ENCODE measurements around the gene KCNC2.
A peak's percentile ranks its signal among the peaks of the same experiment; 100 is the strongest.

KCNC2 gene

DNA sequence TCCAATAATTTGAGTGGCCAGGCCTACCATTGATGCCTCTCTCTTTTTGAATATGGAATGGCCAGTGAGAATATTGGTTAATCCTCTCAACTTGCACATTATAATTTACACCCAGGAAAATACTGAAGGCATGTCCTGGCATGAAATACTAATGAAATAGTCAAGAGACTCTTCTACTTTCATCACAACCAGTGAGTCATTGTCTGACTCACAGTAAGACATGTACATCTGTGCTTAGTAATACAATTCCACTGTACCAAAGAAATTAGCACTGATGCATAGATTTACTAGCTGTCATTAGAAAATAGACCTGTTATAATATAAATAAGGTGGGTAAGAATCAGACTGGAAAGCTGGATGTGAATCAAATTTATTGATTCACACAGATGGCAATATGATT lies 31.6 kb downstream of the KCNC2 start:
- TF ChIP-seq, protein P1, sequence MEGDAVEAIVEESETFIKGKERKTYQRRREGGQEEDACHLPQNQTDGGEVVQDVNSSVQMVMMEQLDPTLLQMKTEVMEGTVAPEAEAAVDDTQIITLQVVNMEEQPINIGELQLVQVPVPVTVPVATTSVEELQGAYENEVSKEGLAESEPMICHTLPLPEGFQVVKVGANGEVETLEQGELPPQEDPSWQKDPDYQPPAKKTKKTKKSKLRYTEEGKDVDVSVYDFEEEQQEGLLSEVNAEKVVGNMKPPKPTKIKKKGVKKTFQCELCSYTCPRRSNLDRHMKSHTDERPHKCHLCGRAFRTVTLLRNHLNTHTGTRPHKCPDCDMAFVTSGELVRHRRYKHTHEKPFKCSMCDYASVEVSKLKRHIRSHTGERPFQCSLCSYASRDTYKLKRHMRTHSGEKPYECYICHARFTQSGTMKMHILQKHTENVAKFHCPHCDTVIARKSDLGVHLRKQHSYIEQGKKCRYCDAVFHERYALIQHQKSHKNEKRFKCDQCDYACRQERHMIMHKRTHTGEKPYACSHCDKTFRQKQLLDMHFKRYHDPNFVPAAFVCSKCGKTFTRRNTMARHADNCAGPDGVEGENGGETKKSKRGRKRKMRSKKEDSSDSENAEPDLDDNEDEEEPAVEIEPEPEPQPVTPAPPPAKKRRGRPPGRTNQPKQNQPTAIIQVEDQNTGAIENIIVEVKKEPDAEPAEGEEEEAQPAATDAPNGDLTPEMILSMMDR (IDR thresholded peaks at IDR 0.05; ENCODE audit: control insufficient read depth, insufficient read depth, low read depth, low read length, missing control alignments) = no peak
- DNase-seq (ENCODE audit: low read depth) = peak; percentile 60

DNA sequence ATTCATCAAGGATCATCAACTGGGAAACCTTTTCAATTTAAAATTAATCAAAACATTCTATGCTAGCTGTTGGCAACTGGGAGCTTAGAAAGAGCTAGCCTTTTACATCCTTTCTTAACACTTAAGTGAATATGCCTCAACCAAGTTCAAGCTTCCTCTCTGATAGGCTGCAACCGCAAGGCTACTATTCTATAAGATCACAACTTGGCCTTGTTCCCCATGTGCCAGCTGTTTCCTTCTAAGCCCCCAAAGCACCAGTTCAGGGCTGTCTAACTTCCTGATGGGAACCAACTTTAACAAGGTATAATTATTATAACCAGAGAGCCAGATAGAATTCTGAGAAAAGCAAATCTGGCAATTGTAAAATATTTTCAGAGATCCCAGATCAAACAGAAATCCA lies 37.0 kb downstream of the KCNC2 start:
- TF ChIP-seq, protein P1 (IDR thresholded peaks at IDR 0.05; ENCODE audit: control insufficient read depth, insufficient read depth, low read depth, low read length, missing control alignments) = no peak
- DNase-seq (ENCODE audit: low read depth) = no peak

More for the DNA sequence above, 31.6 kb downstream of the KCNC2 start:
- no peak overlapping the region for H3K4me3 ChIP-seq (ENCODE audit: control insufficient read depth, low read depth, low read length)

DNA sequence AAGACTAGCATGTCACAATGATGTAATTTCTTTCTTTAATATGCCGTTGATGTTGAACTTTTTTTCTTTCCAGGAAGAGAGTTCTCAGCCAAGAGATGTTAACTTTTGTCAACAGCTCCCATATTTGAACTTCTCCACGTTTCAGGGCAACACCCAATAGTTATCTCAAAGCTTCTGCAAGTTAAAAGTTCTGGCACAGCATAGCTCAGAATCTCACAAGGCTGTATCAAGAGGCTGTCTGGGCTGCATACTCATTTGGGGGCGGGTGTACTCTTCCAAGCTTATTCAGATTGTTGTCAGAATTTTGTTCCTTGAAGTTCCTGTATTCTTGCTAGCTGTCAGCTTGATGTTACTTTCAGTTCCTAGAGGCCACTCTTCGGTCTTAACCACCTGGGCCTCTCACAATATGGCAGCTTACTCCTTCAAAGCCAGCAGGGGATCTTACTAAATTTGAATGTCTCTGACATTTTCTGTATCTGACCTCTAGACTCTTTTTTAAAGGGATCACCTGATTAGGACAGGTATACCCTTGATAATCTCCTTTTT lies 38.9 kb downstream of the KCNC2 start:
- no peak overlapping the region for H3K4me3 ChIP-seq (ENCODE audit: control insufficient read depth, low read depth, low read length)
- TF ChIP-seq, protein P1 (IDR thresholded peaks at IDR 0.05; ENCODE audit: control insufficient read depth, insufficient read depth, low read depth, low read length, missing control alignments) = no peak
- DNase-seq (ENCODE audit: low read depth) = no peak

More for the DNA sequence above, 37.0 kb downstream of the KCNC2 start:
- no peak overlapping the region for H3K4me3 ChIP-seq (ENCODE audit: control insufficient read depth, low read depth, low read length)

DNA sequence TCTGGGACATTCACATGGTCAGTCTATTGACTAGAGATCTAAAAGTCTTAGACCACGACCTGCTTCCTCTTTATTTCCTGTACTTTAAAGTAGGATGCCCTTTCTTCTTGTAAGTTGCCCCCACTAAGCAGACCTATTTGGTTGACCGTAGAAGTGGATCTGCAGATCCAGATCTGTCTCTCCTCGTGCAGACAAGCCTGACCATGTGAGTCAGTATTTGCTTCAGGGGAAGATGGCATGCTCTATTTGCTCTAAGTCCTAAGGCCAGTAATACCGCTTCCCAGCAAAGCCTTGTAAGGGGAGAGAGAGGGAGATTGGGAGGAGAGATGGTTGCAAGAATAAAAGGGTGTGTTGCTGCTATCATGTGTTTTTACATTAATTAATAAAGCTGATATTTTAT lies 46.8 kb downstream of the KCNC2 start:
- H3K4me3 ChIP-seq (ENCODE audit: control insufficient read depth, low read depth, low read length) = no peak overlapping the region
- TF ChIP-seq, protein P1 (IDR thresholded peaks at IDR 0.05; ENCODE audit: control insufficient read depth, insufficient read depth, low read depth, low read length, missing control alignments) = no peak
- DNase-seq (ENCODE audit: low read depth) = no peak

DNA sequence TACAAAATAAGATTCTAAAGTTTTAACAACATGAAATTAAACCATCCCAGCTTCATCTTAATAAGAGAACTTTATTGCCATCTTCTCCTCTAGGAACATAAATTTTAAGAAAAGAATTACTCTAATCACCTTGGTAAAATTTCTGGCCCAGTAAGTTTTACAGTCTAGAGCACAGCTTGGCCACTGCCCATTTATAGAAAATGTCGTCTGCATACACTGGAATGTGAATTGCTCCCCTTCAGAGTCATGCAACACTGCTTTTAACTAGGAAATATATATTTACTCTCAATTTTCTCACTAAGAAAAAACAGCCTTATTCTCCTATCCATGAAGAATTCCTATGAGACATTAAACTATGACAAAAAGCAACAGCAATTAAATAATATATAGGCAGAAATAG lies 48.2 kb downstream of the KCNC2 start:
- TF ChIP-seq, protein P1 (IDR thresholded peaks at IDR 0.05; ENCODE audit: control insufficient read depth, insufficient read depth, low read depth, low read length, missing control alignments) = no peak
- DNase-seq (ENCODE audit: low read depth) = no peak
- no peak overlapping the region for H3K4me3 ChIP-seq (ENCODE audit: control insufficient read depth, low read depth, low read length)

DNA sequence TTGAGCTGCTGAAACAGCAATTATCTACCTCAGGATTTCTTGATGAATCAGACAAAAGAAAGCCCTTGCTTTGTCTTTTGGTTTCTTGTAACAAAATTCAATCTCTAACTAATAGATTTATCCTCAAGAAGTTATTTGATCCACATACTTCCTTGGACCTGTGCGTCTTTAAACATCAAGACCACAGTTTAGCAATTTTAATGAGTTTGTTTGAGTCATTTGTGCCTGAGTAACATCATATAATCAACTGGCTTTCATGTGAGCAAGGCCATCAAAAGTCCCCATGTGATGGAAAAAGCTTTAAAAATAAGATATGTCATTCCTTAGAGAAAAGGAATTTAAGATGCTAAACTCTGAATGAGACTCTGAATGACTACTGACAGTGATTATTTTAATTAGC lies 52.3 kb downstream of the KCNC2 start:
- TF ChIP-seq, protein P1 (IDR thresholded peaks at IDR 0.05; ENCODE audit: control insufficient read depth, insufficient read depth, low read depth, low read length, missing control alignments) = no peak
- no peak for DNase-seq (ENCODE audit: low read depth)
- no peak overlapping the region for H3K4me3 ChIP-seq (ENCODE audit: control insufficient read depth, low read depth, low read length)

DNA sequence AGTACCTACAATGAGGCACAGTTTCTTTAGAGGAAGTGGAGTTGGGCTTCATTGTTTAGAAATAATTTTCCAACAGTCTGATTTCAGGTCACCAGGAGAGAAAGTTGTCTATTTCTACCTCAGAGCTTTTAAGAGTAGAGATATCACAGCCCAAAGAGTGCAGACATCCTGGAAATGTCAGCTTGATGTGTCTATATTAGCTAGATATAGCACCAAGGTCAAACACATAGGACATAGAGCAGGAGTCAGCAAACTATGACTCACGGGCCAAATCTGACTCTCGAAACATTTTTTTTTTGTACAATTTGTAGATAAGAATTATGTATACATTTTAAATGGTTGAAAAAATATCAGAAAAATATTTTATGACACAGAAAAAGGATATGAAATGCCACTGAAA lies 53.7 kb downstream of the KCNC2 start:
- no peak for DNase-seq (ENCODE audit: low read depth)
- TF ChIP-seq, protein P1 (IDR thresholded peaks at IDR 0.05; ENCODE audit: control insufficient read depth, insufficient read depth, low read depth, low read length, missing control alignments) = no peak
- H3K4me3 ChIP-seq (ENCODE audit: control insufficient read depth, low read depth, low read length) = no peak overlapping the region

All from AG09309 (cell line).